GM10847 (cell line): Measurements from ENCODE around the gene APOB.

ENCODE experiments used
- POLR2A ChIP-seq: IDR thresholded peaks from 2 replicates; pipeline ENCODE4 v1.6.1; 2011; ENCODE audit not compliant: insufficient read length; ENCODE audit errors: extremely low read depth

The APOB gene

GRCh38 chr2:21008790-21009661 is 34.8 kb downstream of the APOB start:
- TF ChIP-seq POLR2A: no peak

GRCh38 chr2:21008014-21008789 is 35.7 kb downstream of the APOB start:
- TF ChIP-seq POLR2A: no peak

GRCh38 chr2:21007129-21008013 is 36.5 kb downstream of the APOB start:
- no peak for TF ChIP-seq POLR2A

GRCh38 chr2:21006423-21007128 is 37.3 kb downstream of the APOB start:
- TF ChIP-seq POLR2A: no peak

- TF ChIP-seq POLR2A: no peak
Measured at GRCh38 chr2:21005700-21006422, 38.0 kb downstream of the APOB start.

- TF ChIP-seq POLR2A: no peak
Measured at GRCh38 chr2:21005111-21005699, 38.7 kb downstream of the APOB start.

- TF ChIP-seq POLR2A: no peak
Measured at GRCh38 chr2:21004181-21004572, 39.7 kb downstream of the APOB start.

- no peak for TF ChIP-seq POLR2A
Measured at GRCh38 chr2:21003572-21004180, 40.2 kb downstream of the APOB start.

- TF ChIP-seq POLR2A: no peak
Measured at GRCh38 chr2:21002814-21003192, 41.1 kb downstream of the APOB start.

GRCh38 chr2:21001988-21002813 is 41.7 kb downstream of the APOB start:
- TF ChIP-seq POLR2A: no peak

GRCh38 chr2:21001225-21001946 is 42.5 kb downstream of the APOB start:
- no peak for TF ChIP-seq POLR2A

GRCh38 chr2:20999906-21000645 is 43.8 kb downstream of the APOB start:
- no peak for TF ChIP-seq POLR2A
